Central memory CD4-positive, alpha-beta T cell (primary cell): Measurements from ENCODE around the gene NLE1.
A peak's percentile ranks its signal among the peaks of the same experiment; 100 is the strongest.
"Not testable (repeated sequence)": the region's sequence is repeated elsewhere in the genome, so short reads cannot be mapped to it uniquely, and the experiment has no call there.

Source experiments
- DNase-seq: peaks from one replicate; pipeline ENCODE4 v3.0.0; 2022

The NLE1 gene

GRCh38 chr17:35127751-35128514 lies 14.2 kb downstream of the NLE1 start:
- DNase-seq, result no peak

GRCh38 chr17:35121315-35121714 lies 20.8 kb downstream of the NLE1 start, which contains the start of gene FNDC8:
FNDC8 (plus strand) TSS chr17:35121615; CDS start chr17:35121694, 79 bp downstream.
- no peak for DNase-seq

GRCh38 chr17:35119370-35120165 lies 22.5 kb downstream of the NLE1 start, which contains the start of gene RAD51D:
RAD51D (minus strand) TSS chr17:35119860; CDS start chr17:35119613, 247 bp downstream.
- DNase-seq, result peak; percentile 76

- peak; percentile 15 for DNase-seq
Measured at GRCh38 chr17:35117984-35118383, 24.1 kb downstream of the NLE1 start.

- no peak for DNase-seq
Measured at GRCh38 chr17:35116845-35117244, 25.3 kb downstream of the NLE1 start.

GRCh38 chr17:35110791-35111190 lies 31.3 kb downstream of the NLE1 start:
- not testable (repeated sequence) for DNase-seq

- no peak for DNase-seq
Measured at GRCh38 chr17:35104844-35105450, 37.2 kb downstream of the NLE1 start.

GRCh38 chr17:35103271-35103670 lies 38.8 kb downstream of the NLE1 start:
- no peak for DNase-seq

- no peak for DNase-seq
Measured at GRCh38 chr17:35101725-35102124, 40.4 kb downstream of the NLE1 start.

GRCh38 chr17:35101036-35101435 lies 41.1 kb downstream of the NLE1 start:
- DNase-seq, result no peak

GRCh38 chr17:35099908-35100307 lies 42.2 kb downstream of the NLE1 start:
- DNase-seq, result no peak

- no peak for DNase-seq
Measured at GRCh38 chr17:35097776-35098175, 44.3 kb downstream of the NLE1 start.

GRCh38 chr17:35095741-35096140 lies 46.4 kb downstream of the NLE1 start:
- no peak for DNase-seq

GRCh38 chr17:35094902-35095301 lies 47.2 kb downstream of the NLE1 start:
- DNase-seq, result no peak

GRCh38 chr17:35090707-35091106 lies 51.4 kb downstream of the NLE1 start:
- not testable (repeated sequence) for DNase-seq

GRCh38 chr17:35089586-35090296 lies 52.4 kb downstream of the NLE1 start:
- DNase-seq, result no peak

- DNase-seq, result peak; percentile 84
Measured at GRCh38 chr17:35088881-35089585, 53.1 kb downstream of the NLE1 start.

GRCh38 chr17:35088356-35088880 lies 53.7 kb downstream of the NLE1 start:
- no peak for DNase-seq

GRCh38 chr17:35087731-35088355 lies 54.3 kb downstream of the NLE1 start:
- DNase-seq, result peak; percentile 39

GRCh38 chr17:35086931-35087573 lies 55.1 kb downstream of the NLE1 start:
- no peak for DNase-seq

- no peak for DNase-seq
Measured at GRCh38 chr17:35086164-35086563, 55.9 kb downstream of the NLE1 start.
